ENCODE measurements around the gene CADM4.

Gene CADM4

DNA sequence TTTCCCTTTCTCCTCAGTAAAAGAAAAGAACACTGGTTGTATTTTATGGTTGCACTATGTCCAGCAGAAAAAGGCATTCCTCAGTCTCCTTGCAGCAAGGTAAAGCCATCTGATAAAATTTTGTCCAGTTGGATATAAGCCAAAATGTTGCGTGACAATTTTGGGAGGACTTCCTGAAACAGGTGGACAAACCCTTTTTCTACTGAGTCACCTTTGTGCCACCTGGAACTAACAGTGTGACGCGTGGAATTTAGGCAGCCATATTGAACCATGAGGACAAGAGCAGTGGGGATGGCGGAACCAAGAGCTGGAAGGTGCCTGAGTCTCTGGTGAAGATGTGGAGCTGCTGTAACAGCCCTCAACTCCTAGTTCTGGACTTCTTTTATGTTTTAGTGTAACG is 8.2 kb downstream of the CADM4 start:
- DNase-seq, result no peak

DNA sequence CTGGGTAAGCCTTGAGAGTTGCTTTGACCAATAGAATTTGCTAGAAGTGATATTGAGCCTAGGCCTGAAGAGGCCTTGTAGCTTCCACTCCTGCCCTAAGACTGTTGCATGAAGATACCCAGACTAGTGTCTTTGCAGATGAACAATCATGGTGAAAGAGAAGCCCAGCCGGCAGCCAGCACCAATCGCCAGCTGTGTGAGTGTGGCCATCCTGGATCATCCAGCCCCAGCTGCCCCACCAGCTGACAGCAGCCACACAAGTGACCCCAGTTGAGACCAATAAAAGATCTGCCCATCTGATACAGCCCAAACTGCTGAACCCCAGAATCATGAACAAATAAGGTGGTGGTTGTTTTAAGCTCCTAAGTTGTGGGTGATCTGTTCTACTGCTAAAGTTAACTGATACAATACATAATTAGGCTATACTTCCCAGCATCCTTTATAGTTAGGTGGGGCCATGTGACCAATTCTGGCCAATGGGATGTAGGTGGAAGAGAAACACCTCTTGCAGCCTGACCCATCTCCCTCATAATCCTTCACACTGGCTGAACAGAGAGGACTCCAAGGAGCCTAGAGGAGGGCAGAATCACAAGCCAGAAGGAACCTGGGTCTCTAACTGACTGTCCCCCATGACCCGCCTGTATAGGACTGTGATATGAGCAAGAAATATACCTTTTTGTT is 10.9 kb downstream of the CADM4 start:
- no peak for DNase-seq

DNA sequence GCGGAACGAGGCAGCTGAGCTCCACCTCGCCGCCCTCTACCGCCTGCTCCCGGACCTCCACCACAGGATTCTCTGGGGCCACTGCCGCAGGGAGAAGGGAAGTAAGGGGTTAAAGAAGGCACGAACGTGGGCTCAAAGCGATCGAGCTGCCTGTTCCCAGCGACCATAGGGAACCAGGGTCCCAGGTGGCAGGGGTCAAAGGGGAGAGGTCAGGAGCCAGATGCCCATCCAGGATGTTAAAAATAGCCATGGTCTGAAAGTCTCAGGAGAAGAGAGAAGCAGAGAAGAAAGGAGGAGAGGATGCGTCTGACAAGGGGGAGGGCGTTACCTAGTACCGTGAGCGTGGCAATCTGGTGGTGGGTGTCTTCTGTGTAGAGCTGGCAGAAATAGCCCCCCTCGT is 12.8 kb downstream of the CADM4 start:
- no peak for DNase-seq

DNA sequence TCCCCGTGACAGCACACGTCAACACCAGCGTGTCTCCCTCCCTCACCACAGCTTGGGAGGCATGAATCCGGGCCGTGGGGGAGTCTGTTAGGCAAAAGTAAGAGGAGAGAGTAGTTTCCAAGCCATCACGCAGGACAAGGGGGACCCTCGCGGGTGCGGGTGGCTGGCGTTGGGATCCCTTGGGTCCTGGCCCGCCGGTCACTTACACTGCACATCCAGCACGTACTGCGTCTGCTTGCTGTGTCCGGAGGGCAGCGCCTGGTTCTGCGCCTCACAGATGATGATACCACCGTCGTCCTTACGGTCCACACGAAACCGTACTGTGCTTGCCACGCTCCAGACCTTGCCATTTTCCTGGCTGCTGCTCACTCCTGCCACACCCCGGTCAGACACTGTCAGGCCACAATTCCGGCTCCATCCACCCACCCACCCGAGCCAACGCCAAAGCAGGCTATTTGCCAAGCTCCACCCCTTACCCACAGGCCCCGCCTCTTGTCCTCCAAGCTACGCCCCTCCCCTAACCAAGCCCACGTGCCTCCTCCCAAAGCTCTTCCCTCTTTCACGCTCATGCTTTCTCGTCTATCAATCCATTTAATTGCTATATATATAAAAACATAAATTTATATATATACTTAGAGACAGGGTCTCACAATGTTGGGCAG is 13.6 kb downstream of the CADM4 start:
- DNase-seq, result no peak

DNA sequence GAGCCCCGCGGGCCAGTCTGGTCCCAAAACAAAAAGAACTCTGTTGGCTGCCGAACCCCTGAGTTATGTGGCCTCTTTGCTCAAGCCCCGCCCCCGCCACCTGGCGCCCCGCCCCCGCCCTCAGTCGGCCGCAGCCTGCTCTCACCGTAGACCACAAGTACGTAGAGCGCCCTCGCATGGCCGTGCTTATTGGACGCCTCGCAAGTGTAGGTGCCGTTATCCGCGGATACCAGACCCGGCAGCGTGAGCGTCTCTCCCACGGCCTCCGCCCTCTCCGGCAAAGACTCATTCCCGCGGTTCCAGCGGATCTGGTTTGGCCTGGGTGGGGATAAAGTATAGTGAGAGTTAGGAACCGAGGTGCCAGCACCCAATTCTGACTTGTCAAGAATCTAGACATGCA is 14.7 kb downstream of the CADM4 start:
- DNase-seq, result no peak

DNA sequence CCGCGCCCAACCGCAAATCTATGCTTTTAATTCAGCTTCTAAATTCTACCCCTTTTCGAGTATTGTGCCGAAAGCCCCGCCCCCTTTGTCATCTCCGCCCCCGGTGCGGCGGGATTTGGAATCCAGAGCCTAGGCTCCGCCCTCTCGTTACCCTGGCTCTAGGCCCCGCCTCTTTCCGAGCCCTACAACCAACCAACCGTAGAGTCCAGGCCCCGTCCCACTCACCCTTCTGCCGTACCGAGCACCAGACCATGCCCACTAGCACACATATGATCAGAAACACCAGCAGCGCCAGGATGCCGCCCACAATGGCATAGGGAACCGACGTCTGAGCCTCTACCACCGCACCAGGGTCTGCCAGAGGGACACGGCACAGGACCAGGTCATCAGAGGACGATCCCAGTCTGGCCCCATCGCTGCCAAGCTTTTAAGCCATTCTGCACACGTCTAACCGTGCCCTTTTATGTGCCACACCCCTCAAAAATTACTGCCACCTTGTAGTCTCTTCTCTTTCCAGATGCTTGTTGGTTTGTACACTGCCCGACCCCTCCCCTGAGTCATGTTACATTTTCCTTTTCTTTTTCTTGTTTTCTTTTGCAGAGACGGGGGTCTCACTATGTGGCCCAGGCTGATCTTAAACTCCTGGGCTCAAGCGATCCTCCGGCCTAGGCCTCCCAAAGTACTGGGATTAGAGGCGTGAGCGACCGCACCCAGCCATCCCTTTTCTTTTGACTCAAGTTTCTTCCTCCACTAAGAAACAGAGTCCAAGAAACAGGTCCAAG is 15.6 kb downstream of the CADM4 start:
- no peak for DNase-seq

DNA sequence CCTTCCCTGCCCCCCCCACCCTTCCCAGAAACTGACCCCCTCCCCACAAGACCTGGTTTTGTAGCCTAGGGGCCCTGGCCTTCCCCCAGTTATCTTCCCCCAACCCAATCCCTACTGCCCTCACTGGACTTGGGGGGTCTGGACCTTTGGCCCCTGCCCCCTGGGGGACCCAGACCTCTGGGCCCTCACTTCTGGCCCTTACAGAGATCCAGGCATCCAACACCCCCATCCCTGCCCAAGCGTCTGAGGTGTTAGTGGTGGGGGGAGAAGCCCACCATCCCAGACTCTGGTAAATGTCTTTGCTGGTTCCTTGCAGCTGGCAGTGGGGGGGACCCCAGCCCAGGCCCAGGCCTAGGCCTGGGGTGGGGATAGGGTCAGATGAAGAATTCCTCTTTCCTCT is 16.7 kb downstream of the CADM4 start:
- no peak for DNase-seq

DNA sequence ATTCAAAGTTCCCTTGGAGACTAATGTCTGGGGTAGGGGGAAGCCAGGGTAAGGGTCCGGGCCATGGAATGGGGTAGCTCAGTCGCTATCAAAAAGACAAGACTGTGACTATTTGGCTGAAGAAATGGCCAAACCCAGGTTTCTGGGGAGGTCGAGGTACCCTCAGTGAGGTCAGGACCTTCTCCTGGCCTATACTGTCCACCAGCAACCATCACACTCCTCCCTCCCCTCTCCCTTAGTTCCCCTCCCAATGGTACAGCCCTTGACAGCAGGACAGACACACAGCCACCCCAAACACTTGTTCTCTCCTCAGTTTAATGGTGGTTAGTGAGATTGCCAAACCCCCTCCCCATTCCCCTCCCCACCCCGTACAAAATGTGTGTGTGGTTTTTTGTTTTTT is 17.6 kb downstream of the CADM4 start:
- no peak for DNase-seq

DNA sequence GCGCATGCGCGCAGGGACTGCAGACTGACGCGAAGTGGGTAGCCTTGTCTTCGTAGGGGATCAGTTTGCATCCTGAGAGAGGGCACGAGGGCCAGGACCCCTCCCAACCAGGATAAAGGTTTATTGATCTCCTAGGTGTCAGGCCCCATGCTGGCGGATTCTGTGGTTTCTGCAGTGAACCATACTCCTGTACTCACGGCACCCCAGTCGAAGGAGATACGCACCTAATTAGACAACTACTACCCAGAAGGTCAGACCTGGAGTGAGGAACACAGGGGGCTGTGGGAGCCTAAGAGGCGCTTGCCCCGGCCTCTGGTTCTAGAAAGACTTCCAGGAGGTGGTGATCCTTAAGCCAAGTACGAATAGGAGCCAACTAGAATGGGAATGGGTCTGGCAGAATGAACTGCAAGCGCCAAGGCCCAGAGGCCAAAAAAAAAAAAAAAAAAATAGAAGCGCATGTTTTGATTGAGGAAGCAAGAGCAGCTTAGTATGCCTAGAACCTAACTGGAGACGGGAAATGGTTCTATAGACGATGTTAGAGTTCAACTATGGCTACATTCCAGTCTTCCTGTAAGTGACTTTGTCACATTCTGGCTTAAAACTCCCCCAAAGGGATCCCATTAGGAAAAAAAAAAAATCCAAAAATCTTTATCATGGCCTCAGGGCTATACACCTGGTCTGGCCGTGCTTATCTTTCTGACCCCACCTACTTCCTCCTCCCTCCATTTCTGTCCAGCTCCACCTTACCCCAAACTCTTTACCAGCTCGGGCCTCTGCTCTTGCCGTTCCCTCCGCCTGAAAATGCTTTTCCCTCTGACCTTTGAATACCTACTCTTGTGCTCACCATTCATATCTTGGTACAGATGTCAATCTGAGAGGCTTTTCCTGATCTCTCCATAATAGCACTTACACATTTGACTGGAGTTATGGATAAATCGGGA is 19.3 kb downstream of the CADM4 start:
- no peak for DNase-seq

DNA sequence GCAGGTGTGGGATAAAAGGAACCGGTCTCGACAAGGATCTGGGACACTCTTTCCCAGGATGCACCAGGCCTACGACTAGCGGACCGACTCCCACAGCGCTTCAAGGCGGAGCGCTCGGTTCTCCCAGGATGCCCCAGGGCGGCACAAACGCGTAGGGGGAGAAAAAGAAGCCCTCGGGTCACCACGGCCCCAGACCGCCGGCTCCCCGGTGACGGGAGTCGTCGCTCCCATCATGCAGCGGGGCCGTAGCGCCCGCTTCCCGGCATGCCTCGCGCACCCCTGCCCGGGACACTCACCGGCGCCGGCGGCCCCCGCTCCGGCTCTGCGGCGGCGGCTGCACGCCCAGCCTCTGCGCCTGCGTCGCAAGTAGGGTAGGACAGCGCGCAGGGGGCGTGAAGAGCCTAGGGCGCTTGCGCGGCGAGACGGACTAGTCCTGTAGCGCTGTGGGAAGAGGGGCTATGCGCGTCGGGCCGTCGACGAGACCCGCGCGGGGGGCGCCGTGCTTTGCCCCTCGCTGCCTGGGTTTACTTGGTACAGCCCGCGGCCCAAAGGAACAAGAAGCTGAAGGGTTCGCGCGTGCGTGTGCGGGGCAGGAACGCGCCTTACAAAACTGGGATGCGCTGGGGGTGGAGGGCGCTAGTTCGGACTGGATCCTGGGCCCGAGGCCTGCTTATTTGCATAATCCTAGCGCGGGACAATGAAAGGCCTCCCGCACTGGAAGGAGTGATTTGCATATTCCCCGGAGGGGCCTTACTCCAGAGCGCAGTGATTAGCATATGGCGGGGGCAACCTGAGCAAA is 20.2 kb downstream of the CADM4 start, which contains the start of gene ZNF428:
ZNF428 (minus strand) TSS at position 368 of the 799 bp plus-strand sequence. CDS start 5,325 bp downstream, outside the sequence.
- DNase-seq, result peak; percentile 76

DNA sequence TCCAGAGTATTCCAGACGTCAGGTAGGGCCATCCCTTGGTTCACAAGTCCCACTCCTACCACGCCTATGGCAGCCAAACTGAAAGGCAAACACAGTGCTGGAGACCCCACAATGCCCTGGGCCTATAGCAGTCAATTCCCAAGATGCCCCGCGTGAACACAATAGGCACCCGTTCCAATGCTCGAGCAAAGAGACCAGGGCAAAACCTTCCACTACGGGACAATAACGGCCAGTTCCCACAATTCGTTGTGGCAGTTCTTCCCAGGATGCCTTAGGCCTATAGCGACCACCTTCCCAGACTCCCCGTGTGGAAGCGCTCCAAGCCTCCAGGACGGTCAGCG is 20.8 kb downstream of the CADM4 start:
- DNase-seq, result peak; percentile 50

DNA sequence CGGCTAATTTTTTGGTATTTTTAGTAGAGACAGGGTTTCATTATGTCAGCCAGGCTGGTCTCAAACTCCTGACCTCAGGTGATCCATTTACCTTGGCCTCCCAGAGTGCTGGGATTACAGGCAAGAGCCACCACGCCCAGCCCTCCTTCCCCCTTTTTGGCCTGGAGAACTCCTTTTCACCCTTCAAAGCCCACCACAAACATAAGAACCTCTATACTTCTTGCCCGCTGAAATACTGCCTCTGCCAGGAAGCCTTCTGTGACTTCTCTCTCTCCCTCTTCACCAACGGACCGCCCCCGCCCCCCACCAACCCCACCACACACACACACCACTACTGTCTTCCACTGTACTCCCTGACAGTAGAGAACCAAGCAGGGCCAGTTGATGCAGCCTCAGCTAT is 22.7 kb downstream of the CADM4 start:
- DNase-seq, result no peak

DNA sequence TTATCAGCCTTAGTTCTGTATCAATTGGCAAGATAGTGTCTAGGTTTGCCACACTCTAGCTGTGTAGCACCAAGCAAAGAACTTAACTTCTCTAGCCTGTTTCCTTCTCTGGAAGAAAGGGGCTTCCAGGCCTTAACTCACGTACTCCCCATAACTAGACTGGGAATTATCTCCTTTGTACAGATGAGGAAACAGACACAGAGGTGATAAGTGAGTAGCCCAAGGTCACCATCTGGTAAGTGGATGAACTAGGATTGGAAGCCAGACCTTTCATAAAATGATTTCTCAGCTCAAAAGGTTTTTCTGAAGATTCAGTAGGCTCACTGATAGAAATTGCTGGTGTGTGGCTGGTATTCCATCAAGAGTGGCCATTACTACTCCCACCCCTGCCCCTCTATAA is 23.3 kb downstream of the CADM4 start:
- DNase-seq, result no peak

DNA sequence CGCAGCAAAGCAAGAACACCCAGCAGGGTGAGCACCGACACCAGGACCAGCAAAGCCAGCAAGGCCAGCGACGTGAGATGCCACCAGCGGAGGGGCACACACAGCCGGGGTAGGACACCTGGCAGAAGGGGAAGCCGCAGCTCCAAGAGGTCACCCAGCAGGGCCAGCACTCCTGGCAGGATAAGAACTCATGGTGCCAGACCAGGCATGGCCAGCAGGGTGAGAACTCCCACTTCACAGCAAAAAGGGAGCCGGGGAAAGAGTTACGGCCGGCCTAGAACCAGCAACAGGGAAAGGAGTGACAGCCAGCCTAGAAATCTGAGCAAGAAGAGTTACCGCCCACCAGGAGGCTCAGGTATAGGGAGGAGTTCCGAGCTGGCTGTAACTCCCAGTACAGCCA is 27.3 kb downstream of the CADM4 start:
- DNase-seq, result no peak

DNA sequence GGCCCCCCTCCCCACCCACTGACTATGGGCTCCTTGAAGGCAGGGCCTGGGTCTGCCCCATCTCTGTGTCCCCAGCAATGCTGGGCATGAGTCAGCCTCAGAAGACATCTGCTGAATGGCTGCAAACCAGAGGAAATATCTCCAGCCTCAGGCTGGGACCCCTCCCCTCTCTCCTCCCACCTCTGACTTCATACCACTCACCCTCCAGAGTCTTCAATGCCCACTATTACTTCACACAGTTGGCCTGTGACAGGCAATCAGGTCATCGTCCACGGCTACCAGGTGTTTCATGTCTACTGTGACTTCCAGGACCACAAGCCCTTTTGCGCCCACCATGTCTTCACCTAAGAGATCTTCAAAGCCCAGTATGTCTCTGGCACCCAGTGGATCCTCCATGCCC is 27.9 kb downstream of the CADM4 start, which contains the start of gene SRRM5:
SRRM5 (plus strand) TSS at position 301 of the 400 bp plus-strand sequence; CDS start at position 335, 34 bp downstream.
- no peak for DNase-seq

DNA sequence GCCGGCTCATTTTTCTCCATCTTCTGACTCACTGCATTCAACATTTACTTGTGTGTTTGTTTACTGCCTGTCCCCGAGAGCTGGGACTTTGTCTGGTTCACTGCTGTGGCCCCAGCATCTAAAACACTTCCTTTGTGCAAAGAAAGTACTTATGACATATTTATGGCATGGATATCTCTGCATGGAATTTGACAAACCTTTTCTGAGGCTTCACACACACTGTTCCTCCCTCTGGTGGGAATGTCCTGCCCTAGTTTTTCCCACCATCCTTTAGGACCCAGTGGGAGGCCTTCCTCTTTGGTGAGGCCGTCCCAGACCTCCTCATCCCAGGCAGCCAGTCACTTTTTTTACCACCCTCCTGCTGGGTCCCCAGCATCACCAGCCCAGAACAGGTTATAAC is 29.2 kb downstream of the CADM4 start:
- no peak for DNase-seq

DNA sequence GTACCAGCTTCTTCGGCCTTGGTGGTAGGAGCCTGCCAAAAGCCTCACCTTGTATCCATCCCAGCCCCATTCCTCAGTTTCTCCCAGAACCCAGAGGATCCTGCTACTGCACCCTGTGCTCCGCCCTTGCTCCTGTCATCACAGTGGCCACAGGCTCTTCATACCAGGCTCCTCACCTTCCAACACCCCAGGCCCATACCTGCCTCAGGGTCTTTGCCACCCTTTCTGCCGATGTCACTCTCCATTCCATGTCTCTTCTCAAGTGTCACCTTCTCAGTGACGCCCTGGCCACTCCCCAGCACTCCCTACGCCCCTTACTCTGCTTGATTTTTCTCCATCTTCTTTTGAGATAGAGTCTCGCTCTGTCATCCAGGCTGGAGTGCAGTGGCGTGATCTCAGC is 29.8 kb downstream of the CADM4 start:
- DNase-seq, result no peak

DNA sequence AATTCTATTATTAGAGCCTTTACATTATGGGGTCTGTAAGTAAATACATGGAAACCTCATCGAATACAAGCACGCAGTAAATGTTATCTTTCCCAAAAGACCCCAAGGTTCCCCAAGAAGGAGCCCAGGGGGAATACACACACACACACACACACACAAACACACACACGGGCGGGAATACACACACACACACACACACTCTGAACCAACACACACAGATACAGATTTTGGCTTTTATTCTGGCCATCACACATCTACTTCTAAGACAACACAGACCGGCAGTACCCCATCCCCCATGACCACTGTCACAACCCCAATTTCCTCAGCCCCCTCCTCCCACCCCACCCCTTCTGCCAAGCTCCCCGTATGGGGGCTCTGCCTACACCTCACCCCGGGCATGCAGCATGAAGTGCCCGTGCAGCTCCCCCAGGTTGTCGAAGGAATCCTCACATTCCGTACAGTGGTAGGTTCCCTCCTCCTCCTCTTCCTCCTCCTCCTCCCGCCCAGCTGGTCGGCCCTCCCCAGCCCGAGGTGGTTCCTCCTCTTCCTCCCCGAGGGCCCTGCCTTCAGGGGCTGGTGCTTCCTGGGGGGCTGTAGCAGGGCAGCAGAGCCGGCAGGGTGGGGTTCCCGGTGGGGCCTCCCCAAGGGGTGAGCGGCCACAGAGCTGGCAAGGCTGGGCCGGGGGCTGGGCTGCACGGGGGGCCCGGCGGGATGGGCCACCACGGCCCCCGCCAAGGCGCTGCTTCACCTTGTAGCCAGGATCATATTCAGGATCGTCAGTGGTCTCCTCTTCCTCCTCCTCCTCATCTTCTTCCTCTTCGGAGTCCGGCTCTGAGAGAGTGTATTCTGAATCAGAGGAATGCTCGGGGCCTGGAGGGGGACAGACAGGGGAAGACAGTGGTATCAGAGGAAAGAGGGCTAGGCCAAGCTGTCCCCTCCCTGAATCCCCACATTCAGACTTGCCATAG is 32.1 kb downstream of the CADM4 start:
- DNase-seq, result no peak

DNA sequence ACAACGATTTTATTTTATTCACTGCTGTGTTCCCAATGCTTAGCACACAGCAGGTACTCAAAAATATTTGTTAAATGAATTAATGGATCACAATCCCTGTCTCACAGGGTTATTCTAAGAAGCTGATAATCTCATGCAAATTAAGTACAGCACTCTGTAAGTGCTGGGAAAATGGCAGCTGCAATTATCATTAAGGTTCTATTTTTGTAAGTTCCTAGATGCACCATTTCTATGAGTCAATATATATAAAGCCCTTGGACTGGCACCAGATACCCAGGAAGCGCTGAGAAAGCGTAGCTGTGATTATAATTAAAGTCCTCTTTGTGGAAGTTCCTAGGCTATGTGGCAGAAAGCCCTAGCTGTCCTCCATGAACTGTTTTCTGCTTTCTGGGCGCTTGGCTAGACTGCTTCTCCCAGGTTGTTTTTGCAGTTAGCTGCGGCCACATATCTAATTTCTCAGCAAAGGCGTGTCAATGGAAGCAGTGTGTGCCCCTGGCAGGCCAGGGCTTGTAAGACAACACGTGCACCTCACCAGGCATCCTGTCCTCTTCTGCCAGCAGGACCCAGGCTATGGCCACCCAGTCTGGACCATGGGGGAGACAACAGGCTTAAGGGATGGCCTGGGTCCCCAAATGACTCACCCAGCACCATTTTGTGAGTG is 33.0 kb downstream of the CADM4 start:
- no peak for DNase-seq

All from kidney glomerular epithelial cell (primary cell).